K562 (cell line): ENCODE measurements around the gene RNF168. TPM values are rescaled to one million over a fixed set of nuclear protein-coding genes. Genes with fewer than 3 reads are reported as not detected.

Experiments used
- ATAC-seq: fragments of 200-7000 bp; cut with Tn5 transposase; 3 replicates; pipeline ENCODE4 v1.9.1; 2020; ENCODE audit warnings: moderate library complexity
- BruUV-seq: library from RNA; stranded (reverse); fragments of 400-500 nt; replicated peaks from 2 replicates; lab custom pipeline; 2021; lab: Mats Ljungman, UMichigan
- CTCF ChIA-PET: fragments of 300-600 bp; formaldehyde crosslinking; extraction: SDS; loops from one replicate; lab custom pipeline; 2021; ENCODE audit warnings: low intra/inter-chr PET ratio; lab: Yijun Ruan, JAX
- POLR2A ChIA-PET: fragments of 300-600, 350-650 bp; sonication (Branson Sonifier 250); formaldehyde crosslinking; extraction: SDS; loops from one replicate; lab custom pipeline; 2021; ENCODE audit warnings: antibody characterized with exemption, inconsistent platforms; lab: Yijun Ruan, JAX
- DNase-seq, 4 experiments: peaks; one replicate each; pipeline versions ENCODE4 v3.0.0 to v3.0.0-alpha.2; 2011 to 2018; ENCODE audit warnings: low spot score in 3 of 4, mixed read lengths in 3 of 4; ENCODE audit errors: extremely low read depth in 1 of 4
- FAIRE-seq: peaks from 2 replicates; lab custom pipeline; 2011; peaks lifted over from hg19 to GRCh38; lab: Jason Lieb, UNC
- H2AFZ ChIP-seq: 2 replicates; pipeline ENCODE4 v1.6.0; 2011; ENCODE audit warnings: low read depth, low read length, control low read depth, inconsistent platforms
- H3K27ac ChIP-seq: fragments of 200-600 bp; 3 replicates; pipeline ENCODE4 v1.8.0; 2011; ENCODE audit warnings: low read depth, mild to moderate bottlenecking, control low read depth, inconsistent platforms, low read length, moderate library complexity, mixed read lengths; ENCODE audit errors: extremely low read depth
- H3K27me3 ChIP-seq, 2 experiments: fragments of 300-600 bp in 1 of 2; 2 replicates in 1 of 2; 3 replicates in 1 of 2; pipeline versions ENCODE4 v1.6.0 to v1.8.0; 2011; ENCODE audit warnings: inconsistent platforms in 2 of 2, low read length in 2 of 2, mild to moderate bottlenecking in 1 of 2, mixed read lengths in 1 of 2, moderate library complexity in 1 of 2; ENCODE audit not compliant: control insufficient read depth in 2 of 2, insufficient read depth in 2 of 2
- H3K36me3 ChIP-seq: fragments of 300-600 bp; 3 replicates; pipeline ENCODE4 v1.8.0; 2011; ENCODE audit warnings: mild to moderate bottlenecking, low read length, inconsistent platforms; ENCODE audit not compliant: control insufficient read depth, insufficient read depth
- H3K4me1 ChIP-seq, 2 experiments: fragments of 200-600 bp in 1 of 2; replicated peaks in 1 of 2; 2 replicates in 1 of 2; 3 replicates in 1 of 2; pipeline versions ENCODE4 v1.5.1 to v1.8.0; 2011; ENCODE audit warnings: inconsistent platforms in 2 of 2, low read length in 2 of 2, mild to moderate bottlenecking in 1 of 2, mixed read lengths in 1 of 2, moderate library complexity in 1 of 2; ENCODE audit not compliant: control insufficient read depth in 2 of 2, insufficient read depth in 2 of 2
- H3K4me2 ChIP-seq: 2 replicates; pipeline ENCODE4 v1.6.1; 2011; ENCODE audit warnings: low read length, control low read depth, inconsistent platforms, mixed read lengths; ENCODE audit not compliant: insufficient read depth
- H3K4me3 ChIP-seq: fragments of 200-600 bp; sonication (generic), shearing (Covaris generic); 2 replicates; pipeline ENCODE4 v1.5.1; 2016; ENCODE audit warnings: control low read depth, inconsistent platforms
- H3K79me2 ChIP-seq: fragments of 200-600 bp; 3 replicates; pipeline ENCODE4 v1.8.0; 2011; ENCODE audit warnings: low read length, inconsistent platforms; ENCODE audit not compliant: control insufficient read depth, insufficient read depth
- H3K9ac ChIP-seq, 2 experiments: 2 replicates each; pipeline versions ENCODE4 v1.6.0 to v1.6.1; 2011; ENCODE audit warnings: low read depth in 2 of 2, low read length in 2 of 2, control low read depth in 1 of 2, inconsistent platforms in 1 of 2, mild to moderate bottlenecking in 1 of 2, mixed read lengths in 1 of 2; ENCODE audit not compliant: insufficient read depth in 1 of 2
- H3K9me1 ChIP-seq: one replicate; pipeline ENCODE4 v1.6.0; 2011; ENCODE audit warnings: inconsistent platforms, mild to moderate bottlenecking, low read length, moderate library complexity; ENCODE audit not compliant: control insufficient read depth, insufficient read depth
- H3K9me3 ChIP-seq: replicated peaks from 2 replicates; pipeline ENCODE4 v1.5.1; 2011; ENCODE audit warnings: low read depth, low read length, inconsistent platforms; ENCODE audit not compliant: control insufficient read depth, insufficient read depth
- H4K20me1 ChIP-seq: replicated peaks from 2 replicates; pipeline ENCODE4 v1.6.1; 2011; ENCODE audit warnings: low read length, inconsistent platforms, mixed read lengths; ENCODE audit not compliant: control insufficient read depth, insufficient read depth
- E2F1 ChIP-seq: sonication (generic); formaldehyde crosslinking; IDR thresholded peaks from 2 replicates; pipeline ENCODE4 v1.8.1; 2023; ENCODE audit warnings: mild to moderate bottlenecking, missing genetic modification reagents, moderate library complexity
- HMGN3 ChIP-seq: IDR thresholded peaks from 2 replicates; pipeline ENCODE4 v1.6.1; 2011; ENCODE audit warnings: borderline replicate concordance, low read depth, mild to moderate bottlenecking, mixed read lengths, low read length; ENCODE audit not compliant: insufficient read length; ENCODE audit errors: extremely low read depth
- POLR2AphosphoS5 ChIP-seq: IDR thresholded peaks from 2 replicates; pipeline ENCODE4 v1.6.1; 2011; ENCODE audit warnings: mild to moderate bottlenecking, low read depth, low read length, moderate library complexity; ENCODE audit not compliant: control insufficient read depth, insufficient read depth
- POLR2G ChIP-seq: fragments of 200-400 bp; formaldehyde crosslinking; IDR thresholded peaks from 2 replicates; pipeline ENCODE4 v1.6.1; 2017; ENCODE audit warnings: low read depth, mild to moderate bottlenecking, antibody characterized with exemption, low read length, moderate library complexity
- WGBS: fragments of 100-300 bp; shearing (Covaris generic); methylation state at CpG from one replicate; pipeline ENCODE4 v1.1.6; 2016; ENCODE audit warnings: low coverage, mixed read lengths; ENCODE audit not compliant: insufficient coverage; ENCODE audit errors: missing lambda C conversion rate; 5-methylcytosine and 5-hydroxymethylcytosine counted together
- in situ Hi-C: fragments of 300-500 bp; cut with MboI; formaldehyde crosslinking; loops from 4 replicates; pipeline ENCODE4 v1.15.0; 2018; ENCODE audit warnings: inconsistent platforms, mixed read lengths
- intact Hi-C: fragments of 100-400 bp; cut with micrococcal nuclease; formaldehyde crosslinking; loops from 2 replicates; pipeline ENCODE4 v1.14.2; 2022
- polyA plus RNA-seq, 8 experiments: library from polyadenylated mRNA; depleted of rRNA in 4 of 8; stranded (reverse) in 5 of 8; unstranded in 3 of 8; fragments of >200 nt; fragmentation: Nextera tagmentation in 2 of 8; fragmentation: Illumina TruSeq in 1 of 8; extraction: Ambion mirVana in 2 of 8; extraction: Trizol in 1 of 8; gene quantifications; 2 replicates each; pipeline versions ENCODE4 v1.2.1 to v1.2.3, GENCODE V29; 2011 to 2014; ENCODE audit warnings: inconsistent platforms in 1 of 8, missing spikeins in 1 of 8
- total RNA-seq, 7 experiments: library from RNA; depleted of rRNA in 6 of 7; stranded (reverse); fragments of >200 nt in 6 of 7; fragmentation: Illumina TruSeq in 2 of 7; extraction: Trizol in 2 of 7; gene quantifications; 2 replicates each; pipeline versions ENCODE4 v1.2.1 to v1.2.3, GENCODE V29; 2011 to 2021; ENCODE audit warnings: low replicate concordance in 1 of 7
- TF ChIP-seq, protein P1 (sequence below): fragments of 250-450 bp; sonication (Bioruptor Pico); IDR thresholded peaks from 2 replicates; pipeline ENCODE4 v1.8.0; 2021; ENCODE audit warnings: moderate library complexity, mild to moderate bottlenecking, inconsistent platforms
- TF ChIP-seq, protein P2 (sequence below): fragments of 450-650 bp; formaldehyde crosslinking; IDR thresholded peaks from 2 replicates; pipeline ENCODE4 v1.4.0; 2020; ENCODE audit warnings: mild to moderate bottlenecking, moderate library complexity
- TF ChIP-seq, protein P3 (sequence below), 2 experiments: fragments of 450-650 bp; IDR thresholded peaks; 2 replicates each; pipeline ENCODE4 v1.6.1; 2016; ENCODE audit warnings: mild to moderate bottlenecking in 2 of 2, borderline replicate concordance in 1 of 2, low read depth in 1 of 2, moderate library complexity in 1 of 2

The RNF168 gene
- total and polyA plus RNA-seq, 9 of the 15 experiments (the other 6 are each of a cell fraction or from before 2014, with no cell fraction given): 6.0 to 32.1 (median 16.6) TPM

DNA sequence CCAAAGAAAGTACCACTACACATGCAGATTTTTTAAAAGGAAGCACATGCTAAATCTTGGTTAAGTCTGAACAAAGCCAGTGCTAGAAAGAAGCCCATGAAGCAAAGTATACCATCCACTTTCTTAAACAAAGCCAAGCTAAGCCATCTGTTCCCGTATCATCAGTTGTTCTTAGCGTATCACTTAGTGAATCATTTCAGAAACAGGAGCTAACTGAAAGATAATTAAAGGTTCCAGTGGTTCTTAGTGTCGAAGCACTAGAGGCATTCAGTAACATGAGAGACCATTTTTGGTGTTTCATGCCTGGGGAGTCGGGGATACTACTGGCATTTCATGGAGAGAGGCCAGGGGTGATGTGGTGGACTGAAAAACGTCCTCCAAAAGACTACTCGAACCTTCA, 84.2 kb downstream of the RNF168 start:
- peaks cover 13 to 14% of the 10 kb centered on the region in 2 experiments; a peak in 3 of 5 replicates for H3K4me1 ChIP-seq
- intact Hi-C loops: no loop called here
- no peaks in the 10 kb centered on the region for H3K27me3 ChIP-seq
- no peak overlapping the region for H3K4me3 ChIP-seq
- H2AFZ ChIP-seq: no peak overlapping the region
- WGBS: 75% methylated on average over 6 of the region's 6 CpGs
- POLR2A ChIA-PET: interaction anchor here (1.1 kb wide), 1 partner anchor 13 kb away, joined by 3 read pairs; the partner anchor contains the start of gene UBXN7
- in situ Hi-C loops: no loop called here
- no peak overlapping the region for H3K4me2 ChIP-seq
- H3K27ac ChIP-seq: no peak overlapping the region
- no peaks in the 10 kb centered on the region for H3K9me1 ChIP-seq
- no peaks in the 10 kb centered on the region; the same call in 1 of the 2 replicates for H3K9me3 ChIP-seq
- no peak for TF ChIP-seq HMGN3
- TF ChIP-seq, protein P1, sequence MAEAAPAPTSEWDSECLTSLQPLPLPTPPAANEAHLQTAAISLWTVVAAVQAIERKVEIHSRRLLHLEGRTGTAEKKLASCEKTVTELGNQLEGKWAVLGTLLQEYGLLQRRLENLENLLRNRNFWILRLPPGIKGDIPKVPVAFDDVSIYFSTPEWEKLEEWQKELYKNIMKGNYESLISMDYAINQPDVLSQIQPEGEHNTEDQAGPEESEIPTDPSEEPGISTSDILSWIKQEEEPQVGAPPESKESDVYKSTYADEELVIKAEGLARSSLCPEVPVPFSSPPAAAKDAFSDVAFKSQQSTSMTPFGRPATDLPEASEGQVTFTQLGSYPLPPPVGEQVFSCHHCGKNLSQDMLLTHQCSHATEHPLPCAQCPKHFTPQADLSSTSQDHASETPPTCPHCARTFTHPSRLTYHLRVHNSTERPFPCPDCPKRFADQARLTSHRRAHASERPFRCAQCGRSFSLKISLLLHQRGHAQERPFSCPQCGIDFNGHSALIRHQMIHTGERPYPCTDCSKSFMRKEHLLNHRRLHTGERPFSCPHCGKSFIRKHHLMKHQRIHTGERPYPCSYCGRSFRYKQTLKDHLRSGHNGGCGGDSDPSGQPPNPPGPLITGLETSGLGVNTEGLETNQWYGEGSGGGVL: no peak
- TF ChIP-seq POLR2AphosphoS5: no peak
- no peak for TF ChIP-seq E2F1 (CRISPR knock-in tag)
- TF ChIP-seq, protein P2, sequence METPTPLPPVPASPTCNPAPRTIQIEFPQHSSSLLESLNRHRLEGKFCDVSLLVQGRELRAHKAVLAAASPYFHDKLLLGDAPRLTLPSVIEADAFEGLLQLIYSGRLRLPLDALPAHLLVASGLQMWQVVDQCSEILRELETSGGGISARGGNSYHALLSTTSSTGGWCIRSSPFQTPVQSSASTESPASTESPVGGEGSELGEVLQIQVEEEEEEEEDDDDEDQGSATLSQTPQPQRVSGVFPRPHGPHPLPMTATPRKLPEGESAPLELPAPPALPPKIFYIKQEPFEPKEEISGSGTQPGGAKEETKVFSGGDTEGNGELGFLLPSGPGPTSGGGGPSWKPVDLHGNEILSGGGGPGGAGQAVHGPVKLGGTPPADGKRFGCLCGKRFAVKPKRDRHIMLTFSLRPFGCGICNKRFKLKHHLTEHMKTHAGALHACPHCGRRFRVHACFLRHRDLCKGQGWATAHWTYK (CRISPR knock-in tag): no peak
- no peak for TF ChIP-seq POLR2G
- TF ChIP-seq, protein P3, sequence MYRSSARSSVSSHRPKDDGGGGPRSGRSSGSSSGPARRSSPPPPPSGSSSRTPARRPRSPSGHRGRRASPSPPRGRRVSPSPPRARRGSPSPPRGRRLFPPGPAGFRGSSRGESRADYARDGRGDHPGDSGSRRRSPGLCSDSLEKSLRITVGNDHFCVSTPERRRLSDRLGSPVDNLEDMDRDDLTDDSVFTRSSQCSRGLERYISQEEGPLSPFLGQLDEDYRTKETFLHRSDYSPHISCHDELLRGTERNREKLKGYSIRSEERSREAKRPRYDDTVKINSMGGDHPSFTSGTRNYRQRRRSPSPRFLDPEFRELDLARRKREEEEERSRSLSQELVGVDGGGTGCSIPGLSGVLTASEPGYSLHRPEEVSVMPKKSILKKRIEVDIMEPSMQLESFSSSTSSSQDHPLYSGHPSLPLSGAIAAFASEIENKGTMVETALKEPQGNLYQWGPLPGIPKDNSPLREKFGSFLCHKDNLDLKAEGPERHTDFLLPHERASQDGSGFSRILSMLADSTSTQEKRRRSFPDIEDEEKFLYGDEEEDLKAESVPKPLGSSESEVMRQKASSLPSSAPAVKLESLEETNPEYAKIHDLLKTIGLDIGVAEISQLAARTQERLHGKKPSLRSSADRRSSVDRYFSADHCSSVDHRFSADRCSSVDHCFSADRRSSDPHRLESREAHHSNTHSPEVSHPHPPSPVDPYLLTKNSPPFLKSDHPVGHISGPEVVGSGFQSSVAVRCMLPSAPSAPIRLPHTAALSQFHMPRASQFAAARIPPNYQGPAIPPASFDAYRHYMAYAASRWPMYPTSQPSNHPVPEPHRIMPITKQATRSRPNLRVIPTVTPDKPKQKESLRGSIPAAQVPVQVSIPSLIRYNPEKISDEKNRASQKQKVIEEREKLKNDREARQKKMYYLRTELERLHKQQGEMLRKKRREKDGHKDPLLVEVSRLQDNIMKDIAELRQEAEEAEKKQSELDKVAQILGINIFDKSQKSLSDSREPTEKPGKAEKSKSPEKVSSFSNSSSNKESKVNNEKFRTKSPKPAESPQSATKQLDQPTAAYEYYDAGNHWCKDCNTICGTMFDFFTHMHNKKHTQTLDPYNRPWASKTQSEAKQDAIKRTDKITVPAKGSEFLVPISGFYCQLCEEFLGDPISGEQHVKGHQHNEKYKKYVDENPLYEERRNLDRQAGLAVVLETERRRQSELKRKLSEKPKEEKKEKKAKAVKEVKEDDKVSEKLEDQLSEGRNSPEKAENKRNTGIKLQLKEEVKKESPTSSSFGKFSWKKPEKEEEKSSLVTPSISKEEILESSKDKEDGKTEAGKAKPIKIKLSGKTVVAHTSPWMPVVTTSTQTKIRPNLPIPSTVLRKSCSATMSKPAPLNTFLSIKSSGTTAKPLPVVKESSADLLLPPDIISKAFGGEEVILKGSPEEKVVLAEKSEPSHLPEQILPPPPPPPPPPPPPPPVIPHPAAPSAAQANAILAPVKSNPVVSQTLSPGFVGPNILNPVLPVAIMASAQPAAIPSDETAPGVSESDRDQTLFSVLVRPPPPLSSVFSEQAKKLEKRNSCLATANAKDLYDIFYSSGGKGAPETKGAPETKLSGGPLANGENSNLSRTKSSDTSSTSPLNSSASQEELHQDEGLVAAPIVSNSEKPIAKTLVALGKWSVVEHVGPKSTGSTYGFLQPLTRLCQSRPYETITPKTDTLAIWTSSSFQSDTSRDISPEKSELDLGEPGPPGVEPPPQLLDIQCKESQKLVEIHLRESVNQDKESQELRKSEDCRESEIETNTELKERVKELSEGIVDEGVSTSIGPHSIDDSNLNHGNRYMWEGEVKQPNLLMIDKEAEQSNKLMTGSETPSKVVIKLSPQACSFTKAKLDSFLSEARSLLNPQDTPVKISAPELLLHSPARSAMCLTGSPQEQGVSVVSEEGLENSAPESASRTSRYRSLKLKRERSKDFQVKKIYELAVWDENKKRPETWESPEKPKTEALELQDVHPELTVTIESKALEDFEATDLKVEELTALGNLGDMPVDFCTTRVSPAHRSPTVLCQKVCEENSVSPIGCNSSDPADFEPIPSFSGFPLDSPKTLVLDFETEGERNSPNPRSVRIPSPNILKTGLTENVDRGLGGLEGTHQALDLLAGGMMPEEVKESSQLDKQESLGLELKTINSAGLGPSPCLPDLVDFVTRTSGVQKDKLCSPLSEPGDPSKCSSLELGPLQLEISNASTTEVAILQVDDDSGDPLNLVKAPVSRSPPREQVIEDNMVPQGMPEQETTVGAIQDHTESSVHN (IDR thresholded peaks at IDR 0.05; ENCODE audit: borderline replicate concordance in 1 of 2, low read depth in 1 of 2): no peak
- no peak for FAIRE-seq
- no peak overlapping the region for H3K9ac ChIP-seq
- no peak for DNase-seq
- no TSS peak for BruUV-seq
- peaks cover 2% of the 10 kb centered on the region for H3K36me3 ChIP-seq
- peaks cover 87% of the 10 kb centered on the region for H3K79me2 ChIP-seq
- peaks cover 14% of the 10 kb centered on the region for H4K20me1 ChIP-seq
- CTCF ChIA-PET: no interaction called here
- no peak for ATAC-seq
